A549 (cell line): ENCODE measurements around the gene NEUROD6. TPM values are rescaled to one million over a fixed set of nuclear protein-coding genes. Genes with fewer than 3 reads are reported as not detected.

Experiments
- ATAC-seq, 2 experiments: fragments of 200-7000 bp in 1 of 2; fragments of >200 bp in 1 of 2; cut with Nextera tagmentation in 1 of 2; cut with Tn5 transposase in 1 of 2; 3 replicates each; pipeline versions ENCODE4 v1.8.0 to v1.9.1; 2018 to 2020; ENCODE audit warnings: mild to moderate bottlenecking in 1 of 2, moderate library complexity in 1 of 2
- CTCF ChIA-PET: fragments of 300-600 bp; sonication (Branson Sonifier 250); formaldehyde crosslinking; extraction: SDS; loops from one replicate; lab custom pipeline; 2021; ENCODE audit warnings: antibody characterized with exemption, inconsistent platforms; lab: Yijun Ruan, JAX
- POLR2A ChIA-PET: fragments of 350-600 bp; formaldehyde crosslinking; extraction: SDS; loops from one replicate; lab custom pipeline; 2021; ENCODE audit warnings: antibody characterized with exemption, inconsistent platforms; lab: Yijun Ruan, JAX
- DNase-seq, 2 experiments: peaks; one replicate each; pipeline versions ENCODE4 v3.0.0 to v3.0.0-alpha.2; 2011 to 2016; ENCODE audit warnings: low read depth in 1 of 2, low spot score in 1 of 2
- FAIRE-seq: peaks from 2 replicates; lab custom pipeline; 2011; peaks lifted over from hg19 to GRCh38; lab: Jason Lieb, UNC
- H3K27ac ChIP-seq, 2 experiments: fragments of >200 bp; sonication (Bioruptor Twin); formaldehyde crosslinking; 3 replicates each; pipeline ENCODE4 v1.5.1; 2016 to 2017
- H3K4me1 ChIP-seq: fragments of >200 bp; sonication (Bioruptor Twin); formaldehyde crosslinking; 3 replicates; pipeline ENCODE4 v1.6.1; 2016
- H3K4me2 ChIP-seq: fragments of >200 bp; sonication (Bioruptor Twin); formaldehyde crosslinking; 3 replicates; pipeline ENCODE4 v1.6.1; 2016
- H3K4me3 ChIP-seq: fragments of >200 bp; sonication (Bioruptor Twin); formaldehyde crosslinking; 3 replicates; pipeline ENCODE4 v1.5.1; 2016
- H3K9me3 ChIP-seq: fragments of >200 bp; sonication (Bioruptor Twin); formaldehyde crosslinking; 3 replicates; pipeline ENCODE4 v1.6.1; 2016
- CBX2 ChIP-seq: fragments of 200-600 bp; sonication (generic); IDR thresholded peaks from 2 replicates; pipeline ENCODE4 v1.6.1; 2016; ENCODE audit warnings: low read depth, mild to moderate bottlenecking, borderline replicate concordance
- CBX8 ChIP-seq: fragments of 200-600 bp; sonication (generic); IDR thresholded peaks from 2 replicates; pipeline ENCODE4 v1.6.1; 2016
- CHD2 ChIP-seq: fragments of 150-350 bp; IDR thresholded peaks from 2 replicates; pipeline ENCODE4 v1.6.1; 2014; ENCODE audit warnings: low read length; ENCODE audit not compliant: partially characterized antibody
- CHD4 ChIP-seq: fragments of 200-600 bp; sonication (generic); IDR thresholded peaks from 2 replicates; pipeline ENCODE4 v1.6.1; 2016; ENCODE audit warnings: antibody characterized with exemption, mild to moderate bottlenecking, borderline replicate concordance
- EHF ChIP-seq: fragments of 250-450 bp; sonication (Bioruptor Pico); IDR thresholded peaks from 2 replicates; pipeline ENCODE4 v1.5.0; 2020; ENCODE audit warnings: mild to moderate bottlenecking
- FOSL2 ChIP-seq, 2 experiments: fragments of 450-650 bp in 1 of 2; fragments of >200 bp in 1 of 2; sonication (Bioruptor Twin) in 1 of 2; formaldehyde crosslinking; IDR thresholded peaks; 2 replicates each; pipeline versions ENCODE4 v1.5.0 to v1.6.1; 2016 to 2020; ENCODE audit warnings: mild to moderate bottlenecking in 1 of 2, moderate library complexity in 1 of 2
- FOXS1 ChIP-seq: fragments of 250-450 bp; sonication (Bioruptor Pico); IDR thresholded peaks from 2 replicates; pipeline ENCODE4 v1.5.0; 2020; ENCODE audit warnings: mild to moderate bottlenecking, moderate library complexity
- HOXB13 ChIP-seq: fragments of 250-450 bp; sonication (Bioruptor Pico); IDR thresholded peaks from 2 replicates; pipeline ENCODE4 v1.5.0; 2020; ENCODE audit warnings: low read depth, mild to moderate bottlenecking, moderate library complexity
- JUN ChIP-seq, 2 experiments: fragments of >200 bp; sonication (Bioruptor Twin); formaldehyde crosslinking; IDR thresholded peaks; 2 replicates in 1 of 2; 3 replicates in 1 of 2; pipeline ENCODE4 v1.6.1; 2016 to 2017
- MAFK ChIP-seq: fragments of 450-650 bp; IDR thresholded peaks from 2 replicates; pipeline ENCODE4 v1.6.1; 2014; ENCODE audit not compliant: partially characterized antibody
- POLR2AphosphoS2 ChIP-seq: conservative IDR thresholded peaks from 2 replicates; pipeline ENCODE4 v1.6.1; 2012; ENCODE audit warnings: low read length, improper control_type of control experiment, inconsistent platforms
- RAD21 ChIP-seq, 2 experiments: fragments of >200 bp in 1 of 2; sonication (Bioruptor Twin) in 1 of 2; formaldehyde crosslinking in 1 of 2; IDR thresholded peaks in 1 of 2; conservative IDR thresholded peaks in 1 of 2; 2 replicates in 1 of 2; 3 replicates in 1 of 2; pipeline ENCODE4 v1.6.1; 2012 to 2018; ENCODE audit warnings: inconsistent platforms in 1 of 2
- RCOR1 ChIP-seq: fragments of 150-350 bp; IDR thresholded peaks from 2 replicates; pipeline ENCODE4 v1.6.1; 2014; ENCODE audit warnings: antibody characterized with exemption, low read length, low read depth
- RFX5 ChIP-seq: fragments of 450-650 bp; IDR thresholded peaks from 2 replicates; pipeline ENCODE4 v1.7.1; 2014; ENCODE audit warnings: antibody characterized with exemption, mild to moderate bottlenecking, moderate library complexity
- SREBF2 ChIP-seq: fragments of 450-650 bp; IDR thresholded peaks from 2 replicates; pipeline ENCODE4 v1.6.1; 2014; ENCODE audit warnings: mild to moderate bottlenecking, moderate library complexity
- TFCP2L1 ChIP-seq: fragments of 250-450 bp; sonication (Bioruptor Pico); IDR thresholded peaks from 2 replicates; pipeline ENCODE4 v1.5.0; 2021; ENCODE audit warnings: mild to moderate bottlenecking
- TP53 ChIP-seq: fragments of 250-450 bp; sonication (Bioruptor Pico); IDR thresholded peaks from 2 replicates; pipeline ENCODE4 v1.5.0; 2021; ENCODE audit warnings: mild to moderate bottlenecking, moderate library complexity
- ZC3H11A ChIP-seq: fragments of 450-650 bp; IDR thresholded peaks from 2 replicates; pipeline ENCODE4 v1.6.1; 2014; ENCODE audit warnings: antibody characterized with exemption, mild to moderate bottlenecking
- ZFP36 ChIP-seq: fragments of 450-650 bp; IDR thresholded peaks from 2 replicates; pipeline ENCODE4 v1.6.1; 2014; ENCODE audit warnings: borderline replicate concordance; ENCODE audit not compliant: partially characterized antibody
- ZNF302 ChIP-seq: fragments of 250-450 bp; sonication (Bioruptor Pico); IDR thresholded peaks from 2 replicates; pipeline ENCODE4 v1.9.0; 2021; ENCODE audit warnings: inconsistent platforms, mild to moderate bottlenecking, moderate library complexity
- ZSCAN20 ChIP-seq: fragments of 250-450 bp; sonication (Bioruptor Pico); IDR thresholded peaks from 2 replicates; pipeline ENCODE4 v1.8.0; 2022; ENCODE audit warnings: mild to moderate bottlenecking, moderate library complexity
- WGBS: methylation state at CpG from one replicate; pipeline ENCODE4 v1.1.6; 2017; ENCODE audit errors: missing lambda C conversion rate; 5-methylcytosine and 5-hydroxymethylcytosine counted together
- polyA plus RNA-seq, 4 experiments: library from polyadenylated mRNA; depleted of rRNA in 3 of 4; stranded (reverse); fragments of >200 nt; fragmentation: RNase III in 1 of 4; extraction: RNeasy Plus Mini Kit Qiagen cat#74134 plus additional on column Dnase treatment in 1 of 4; gene quantifications; 2 replicates in 3 of 4; 3 replicates in 1 of 4; pipeline ENCODE4 v1.2.3, GENCODE V29; 2011 to 2017
- TF ChIP-seq, protein P1 (sequence below): fragments of >200 bp; sonication (Bioruptor Twin); formaldehyde crosslinking; IDR thresholded peaks from 2 replicates; pipeline ENCODE4 v1.6.1; 2016
- TF ChIP-seq, protein P2 (sequence below): fragments of >200 bp; sonication (Bioruptor Twin); formaldehyde crosslinking; IDR thresholded peaks from 3 replicates; pipeline ENCODE4 v1.6.1; 2016

Gene NEUROD6
- polyA plus RNA-seq, 2 of the 4 experiments (the other 2 are of a cell fraction), result not detected

DNA sequence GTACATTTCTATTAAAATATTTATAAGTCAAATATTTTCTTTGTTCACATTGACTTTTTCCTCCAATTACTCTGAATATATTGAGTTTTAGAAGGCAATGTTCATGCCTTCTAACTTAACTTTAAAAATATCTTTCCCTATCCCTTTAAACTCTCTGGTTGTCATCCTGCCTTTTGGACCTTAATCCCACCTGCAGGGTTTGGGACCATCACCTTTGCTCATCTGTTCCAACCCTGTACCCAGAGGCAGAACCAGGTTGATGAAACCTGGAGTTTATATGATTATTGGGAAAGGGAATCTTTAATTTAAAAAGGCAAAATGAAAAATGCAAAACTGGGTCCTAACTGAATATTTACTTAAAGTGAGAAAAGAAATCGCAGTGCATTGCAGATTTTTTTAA is 24.8 kb downstream of the NEUROD6 start:
- Histone ChIP-seq H3K4me3 (no peak overlapping the region), H3K4me1 (no peaks in the 10 kb centered on the region), H3K27ac (no peak overlapping the region), H3K9me3 (no peaks in the 10 kb centered on the region), H3K4me2 (no peak overlapping the region)
- ChIA-PET POLR2A (no interaction called here), CTCF (no interaction called here)
- 0% methylated on average over 1 of the region's 1 CpG for WGBS
- FAIRE-seq (no peak), DNase-seq (no peak), ATAC-seq (no peak)
- TF ChIP-seq JUN (IDR thresholded peaks at IDR 0.05) (no peak), TP53 (no peak), ZSCAN20 (CRISPR knock-in tag) (no peak), CBX2 (no peak), RCOR1 (no peak)
- TF ChIP-seq, protein P1, sequence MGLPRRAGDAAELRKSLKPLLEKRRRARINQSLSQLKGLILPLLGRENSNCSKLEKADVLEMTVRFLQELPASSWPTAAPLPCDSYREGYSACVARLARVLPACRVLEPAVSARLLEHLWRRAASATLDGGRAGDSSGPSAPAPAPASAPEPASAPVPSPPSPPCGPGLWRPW, result no peak
- TF ChIP-seq, protein P2, sequence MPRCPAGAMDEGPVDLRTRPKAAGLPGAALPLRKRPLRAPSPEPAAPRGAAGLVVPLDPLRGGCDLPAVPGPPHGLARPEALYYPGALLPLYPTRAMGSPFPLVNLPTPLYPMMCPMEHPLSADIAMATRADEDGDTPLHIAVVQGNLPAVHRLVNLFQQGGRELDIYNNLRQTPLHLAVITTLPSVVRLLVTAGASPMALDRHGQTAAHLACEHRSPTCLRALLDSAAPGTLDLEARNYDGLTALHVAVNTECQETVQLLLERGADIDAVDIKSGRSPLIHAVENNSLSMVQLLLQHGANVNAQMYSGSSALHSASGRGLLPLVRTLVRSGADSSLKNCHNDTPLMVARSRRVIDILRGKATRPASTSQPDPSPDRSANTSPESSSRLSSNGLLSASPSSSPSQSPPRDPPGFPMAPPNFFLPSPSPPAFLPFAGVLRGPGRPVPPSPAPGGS, result no peak

DNA sequence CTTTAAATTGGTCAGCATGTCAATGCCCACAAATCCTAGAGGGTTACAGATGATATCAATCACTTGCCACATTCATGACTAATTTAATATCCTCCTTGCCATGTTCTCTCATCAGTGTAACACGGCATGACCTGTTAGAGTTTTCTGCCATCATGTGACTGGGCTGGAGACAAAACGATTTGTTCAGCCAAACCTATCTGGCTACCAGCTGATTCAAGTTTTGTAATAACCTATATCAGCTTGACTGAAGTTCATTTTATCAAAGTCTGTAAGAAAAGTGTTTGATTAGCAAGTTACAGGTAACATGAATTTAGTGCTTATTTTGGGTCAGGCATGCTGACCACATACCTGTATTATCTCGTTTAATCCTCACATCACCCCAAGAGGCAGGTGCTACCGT is 25.7 kb downstream of the NEUROD6 start:
- H3K9me3 ChIP-seq, result no peaks in the 10 kb centered on the region
- H3K27ac ChIP-seq, result no peak overlapping the region
- no peak overlapping the region for H3K4me3 ChIP-seq
- no peak for DNase-seq
- TF ChIP-seq TFCP2L1 (CRISPR knock-in tag) (no peak), ZNF302 (CRISPR knock-in tag) (no peak), HOXB13 (CRISPR knock-in tag) (no peak), MAFK (no peak), POLR2AphosphoS2 (no peak), SREBF2 (no peak), ZFP36 (no peak), FOXS1 (no peak), FOSL2 (IDR thresholded peaks at IDR 0.05) (no peak), FOSL2 (CRISPR knock-in tag; IDR thresholded peaks at IDR 0.05) (no peak)
- H3K4me1 ChIP-seq, result no peaks in the 10 kb centered on the region
- H3K4me2 ChIP-seq, result no peak overlapping the region
- CTCF ChIA-PET, result no interaction called here
- POLR2A ChIA-PET, result no interaction called here
- WGBS, result 1% methylated on average over 4 of the region's 4 CpGs
- no peak for FAIRE-seq
- ATAC-seq, result no peak

DNA sequence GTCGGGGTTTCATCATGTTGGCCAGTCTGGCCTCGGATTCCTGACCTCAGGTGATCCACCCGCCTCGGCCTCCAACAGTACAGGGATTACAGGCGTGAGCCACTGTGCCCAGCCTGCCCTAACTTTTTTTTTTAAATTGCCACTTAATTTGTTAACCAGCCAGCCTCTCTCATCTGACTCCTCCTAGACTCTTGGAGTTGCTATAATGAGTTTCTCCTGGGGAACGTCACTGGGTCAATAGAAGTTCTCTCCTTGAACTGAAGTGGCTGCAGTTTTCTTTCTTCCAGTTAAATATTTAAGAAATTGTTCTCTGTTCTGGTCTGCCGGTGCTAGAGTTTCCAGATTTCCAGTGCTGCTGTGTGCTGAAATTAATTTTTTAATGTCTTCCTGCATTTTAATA is 27.6 kb downstream of the NEUROD6 start:
- CTCF ChIA-PET, result interaction anchor here (0.7 kb wide), 1 partner anchor 322 kb away, joined by 3 read pairs; no protein-coding TSS in a partner anchor
- 20% methylated on average over 7 of the region's 7 CpGs for WGBS
- TF ChIP-seq JUN (IDR thresholded peaks at IDR 0.05) (no peak), RFX5 (no peak), CBX8 (no peak), CHD2 (no peak), POLR2AphosphoS2 (no peak), RAD21 (conservative IDR thresholded peaks at IDR 0.05 in 1 of 2, IDR thresholded peaks at IDR 0.05 in 1 of 2) (no peak), CHD4 (no peak), EHF (CRISPR knock-in tag) (no peak), ZFP36 (no peak), ZC3H11A (no peak)
- ATAC-seq, result no peak
- POLR2A ChIA-PET, result no interaction called here
- no peaks in the 10 kb centered on the region for H3K9me3 ChIP-seq
- no peak overlapping the region for H3K27ac ChIP-seq
- no peak for DNase-seq
- FAIRE-seq, result no peak
- H3K4me2 ChIP-seq, result no peak overlapping the region
- H3K4me3 ChIP-seq, result no peak overlapping the region
- no peaks in the 10 kb centered on the region for H3K4me1 ChIP-seq
